HG02759 (cell line): ENCODE results near the gene GPR27.

Experiments
- ATAC-seq: cut with Tn5 transposase; IDR thresholded peaks from one replicate; pipeline ENCODE4 v1.9.1; 2021; ENCODE audit warnings: mild to moderate bottlenecking, moderate library complexity; ENCODE audit not compliant: unreplicated experiment

The GPR27 gene

DNA sequence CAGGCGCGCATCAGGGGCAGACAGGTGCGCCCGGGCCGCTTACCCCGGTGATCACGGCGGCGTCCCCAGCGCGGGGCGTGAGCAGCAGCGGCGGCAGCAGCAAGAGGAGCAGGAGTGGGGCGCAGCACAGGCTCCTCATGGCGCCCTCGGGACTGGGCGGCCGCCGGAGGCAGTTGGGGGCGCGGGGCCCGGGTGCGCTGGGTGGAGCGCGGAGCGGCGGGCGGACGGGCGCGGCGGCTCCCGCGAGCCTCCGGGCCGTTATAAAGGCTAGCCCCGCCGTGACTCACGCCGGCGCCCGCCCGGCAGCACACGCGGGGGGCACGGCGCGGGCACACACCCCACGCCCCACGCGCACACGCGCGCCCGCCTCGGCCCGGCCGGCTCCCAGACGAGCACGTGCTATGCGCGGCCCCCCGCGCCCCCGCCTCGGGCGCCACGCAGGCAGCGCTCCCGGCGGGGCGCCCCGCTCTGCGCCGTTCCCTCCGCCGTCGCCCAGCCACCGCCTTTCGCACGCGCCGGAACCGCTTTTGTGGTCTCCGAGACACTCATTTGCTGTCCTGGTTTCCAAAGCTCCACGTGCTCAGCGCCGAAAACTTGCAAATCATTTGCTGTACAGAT, 31.4 kb downstream of the GPR27 start, which contains the start of gene PROK2:
Gene PROK2 (minus strand): TSS at position 235 of the 618 bp plus-strand sequence. CDS start 96 bp downstream, at position 139.
- no peak for ATAC-seq

DNA sequence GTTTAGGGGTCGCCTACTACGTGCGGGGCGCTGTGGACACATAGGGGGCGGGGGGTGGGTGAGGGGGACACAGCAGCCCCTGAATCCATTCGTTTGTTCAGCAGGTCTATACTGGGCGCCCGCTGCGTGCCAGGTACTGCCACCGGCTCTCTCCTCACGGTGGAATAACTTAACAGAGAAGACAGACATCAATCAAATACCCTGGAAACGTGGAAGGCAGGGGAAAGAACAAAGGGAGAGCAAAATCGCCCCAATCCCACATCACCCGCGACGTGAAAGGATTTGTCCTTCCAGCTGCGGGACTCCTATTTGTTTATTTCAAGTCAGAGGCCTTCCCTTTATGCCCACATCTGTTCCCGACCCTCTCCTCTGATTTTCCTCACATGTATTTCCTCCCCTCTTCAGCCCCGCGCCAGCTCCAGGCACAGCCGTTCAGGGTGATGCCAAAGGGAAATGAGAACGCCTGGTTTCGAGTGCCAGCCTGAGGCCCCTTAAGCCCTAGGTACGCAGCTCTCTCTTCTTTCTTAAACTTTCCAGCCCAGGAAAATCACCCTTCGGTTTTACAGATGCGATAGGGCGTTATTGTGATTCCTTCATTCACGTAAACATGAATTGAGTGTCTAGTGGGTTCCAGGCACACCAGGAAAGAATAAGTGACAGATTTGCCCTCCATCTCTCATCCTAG, 32.0 kb downstream of the GPR27 start:
- no peak for ATAC-seq

DNA sequence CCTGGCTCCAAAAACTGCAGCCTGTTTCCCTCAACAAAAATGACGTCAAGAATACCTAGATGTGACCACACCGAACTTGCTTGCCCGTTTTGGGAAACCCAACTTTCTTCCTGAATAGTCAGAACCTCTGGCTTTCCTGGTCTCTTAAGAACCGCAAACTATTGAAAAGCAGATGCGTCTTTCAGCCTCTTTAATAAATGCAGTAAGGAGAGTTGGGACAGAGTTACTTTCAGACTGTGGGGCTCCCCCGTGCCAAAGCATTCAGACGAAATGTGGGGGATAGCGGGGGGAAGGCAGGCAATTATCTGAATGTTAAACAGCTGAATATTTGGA, 32.5 kb downstream of the GPR27 start:
- ATAC-seq: no peak

DNA sequence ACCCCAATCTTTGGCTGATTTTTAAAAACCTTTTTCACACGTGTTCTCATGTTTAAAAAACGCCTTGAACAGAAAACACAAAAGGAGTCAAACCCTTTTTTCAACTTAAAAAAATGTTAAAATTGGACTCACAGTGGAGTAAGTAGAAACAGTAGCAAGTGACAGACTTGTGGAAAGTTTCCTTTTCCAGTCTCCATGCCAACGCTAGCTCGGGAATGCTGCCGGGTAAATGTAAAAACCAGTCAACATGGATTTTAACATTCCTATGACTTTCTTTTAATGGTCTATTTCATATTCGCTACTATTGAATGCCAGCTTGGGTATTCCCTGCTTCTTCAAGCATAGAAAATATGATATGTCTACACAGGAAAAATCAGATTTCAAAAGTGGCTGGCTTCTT, 32.9 kb downstream of the GPR27 start:
- ATAC-seq: no peak

DNA sequence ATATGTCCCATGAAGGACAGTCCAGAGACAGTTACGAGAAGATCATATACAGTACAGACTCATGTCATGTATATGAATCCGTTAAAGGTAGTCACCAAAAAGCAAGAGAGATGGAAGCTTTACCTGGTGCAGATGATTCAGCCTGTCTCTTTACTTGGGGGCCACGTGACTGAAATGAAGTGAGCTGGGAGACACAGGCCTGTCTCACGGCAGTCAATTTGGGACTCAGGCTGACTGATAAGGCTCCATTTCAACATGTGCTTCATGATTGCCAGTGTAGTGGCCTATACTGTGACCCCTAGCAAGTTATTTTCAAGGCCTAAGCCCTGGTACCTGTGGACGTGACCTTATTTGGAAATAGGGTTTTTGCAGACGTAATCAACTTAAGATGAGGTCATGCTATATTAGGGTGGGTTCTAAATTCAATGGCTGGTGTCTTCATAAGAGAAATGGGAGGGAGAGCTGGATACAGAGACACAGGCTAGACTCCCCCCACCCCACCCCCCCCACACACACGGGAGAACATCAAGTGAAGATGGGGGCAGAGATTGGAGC, 34.3 kb downstream of the GPR27 start:
- ATAC-seq: no peak

DNA sequence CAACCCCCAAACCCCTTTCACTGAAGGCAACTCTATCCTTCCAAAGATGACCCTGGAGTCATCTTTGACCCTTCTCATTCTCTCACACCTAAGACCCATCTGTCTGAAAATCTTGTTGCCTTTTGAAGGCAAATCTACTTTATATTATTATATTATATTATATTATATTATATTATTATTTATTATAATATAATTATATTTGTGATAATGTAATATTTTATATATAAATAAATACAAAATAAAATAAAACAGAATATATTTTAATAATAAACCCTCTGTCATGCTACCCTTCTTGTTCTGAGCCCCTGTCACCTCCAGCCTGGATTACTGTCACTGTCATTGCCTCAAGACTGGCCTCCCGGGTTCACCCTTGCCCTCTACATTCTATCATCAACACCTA, 36.3 kb downstream of the GPR27 start:
- no peak for ATAC-seq

DNA sequence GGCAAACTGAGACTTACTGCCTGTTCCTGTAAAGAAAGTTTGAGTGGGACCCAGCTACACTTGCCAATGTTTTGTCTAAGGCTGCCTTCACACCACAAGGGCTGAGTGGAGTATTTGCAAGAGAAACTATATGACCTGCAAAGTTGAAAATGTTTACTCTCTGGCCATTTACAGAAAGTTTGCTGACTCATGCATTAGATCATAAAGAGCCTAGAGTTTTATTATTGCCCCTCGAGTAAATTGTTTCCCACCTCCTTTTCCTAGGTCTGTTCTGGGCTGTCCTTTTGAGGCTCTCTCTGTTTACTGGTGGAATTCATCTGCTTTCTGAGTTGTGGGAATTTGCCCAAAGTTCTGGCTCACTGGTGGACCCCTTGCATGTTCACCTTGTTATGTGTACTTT, 38.0 kb downstream of the GPR27 start:
- ATAC-seq: no peak

DNA sequence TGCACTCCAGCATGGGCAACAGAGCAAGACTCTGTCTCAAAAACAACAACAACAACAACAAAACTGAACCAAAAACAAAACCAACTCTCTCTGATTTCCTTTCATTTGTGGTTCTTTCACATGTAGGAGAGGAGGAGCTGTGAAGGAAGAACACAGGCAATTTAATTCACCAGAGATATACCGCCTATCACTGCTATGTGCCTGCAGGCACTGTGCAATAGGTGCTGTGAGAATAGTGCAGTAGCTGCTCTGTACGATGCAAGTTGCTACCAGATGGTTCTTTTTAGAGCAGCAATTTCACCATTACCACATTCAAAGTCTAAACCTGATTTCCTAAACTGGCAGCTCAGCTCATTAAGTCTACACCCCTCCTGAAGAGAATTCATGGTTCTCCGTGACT, 42.6 kb downstream of the GPR27 start:
- ATAC-seq: no peak

DNA sequence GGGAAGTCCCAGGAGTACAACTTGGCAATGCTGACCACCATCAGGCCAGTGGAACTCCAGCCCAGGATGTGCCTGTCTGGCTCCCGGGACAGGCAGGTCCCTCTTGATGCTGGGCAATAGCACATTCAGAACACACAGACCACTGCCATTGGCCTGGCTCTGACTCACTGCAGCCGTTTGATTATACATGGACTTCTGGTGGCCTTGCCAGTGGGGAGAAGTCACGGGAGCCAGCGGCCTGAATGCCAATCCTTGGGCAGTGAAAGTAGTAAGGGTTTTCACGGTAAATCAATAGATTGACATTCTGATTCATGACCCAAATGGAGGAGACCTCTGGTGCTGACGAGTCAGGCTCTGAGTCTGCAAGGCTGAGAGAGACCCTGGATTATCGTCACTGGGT, 43.8 kb downstream of the GPR27 start:
- ATAC-seq: no peak

DNA sequence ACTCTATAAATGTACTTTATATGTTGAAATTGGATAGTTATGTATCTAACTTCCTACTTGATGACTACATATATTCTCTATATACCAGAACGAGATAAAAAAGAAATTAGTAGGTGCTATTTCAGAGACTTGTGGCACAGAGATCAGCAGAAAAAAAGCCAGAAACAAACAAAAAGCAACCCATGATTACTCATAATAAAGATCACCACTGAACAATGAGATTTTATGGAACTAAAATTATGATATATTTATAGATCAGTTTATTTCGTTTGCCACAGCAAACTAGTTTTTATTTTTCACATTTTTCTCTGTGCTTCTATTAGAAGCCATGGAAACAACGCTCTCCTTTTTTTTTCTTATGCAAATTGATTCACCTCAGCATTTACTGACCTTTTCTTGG, 46.4 kb downstream of the GPR27 start:
- ATAC-seq: no peak

DNA sequence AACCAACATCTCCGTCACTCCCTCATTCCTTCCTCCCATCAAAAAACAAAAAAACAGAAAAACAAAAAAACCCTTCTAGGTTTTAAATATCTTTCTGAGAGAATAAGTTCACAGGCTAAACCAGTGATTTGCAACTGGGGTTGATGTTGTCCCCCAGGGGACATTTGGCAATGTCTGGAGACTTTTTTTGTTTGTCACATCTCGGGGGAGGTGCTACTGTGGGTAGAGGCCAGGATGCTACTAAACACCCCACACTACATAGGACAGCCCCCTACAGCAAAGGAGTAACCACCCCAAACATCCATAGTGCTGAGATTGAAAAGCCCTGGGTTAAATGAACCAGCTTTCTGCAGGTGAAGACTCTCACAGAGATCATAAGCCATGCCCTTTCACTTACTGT, 48.3 kb downstream of the GPR27 start:
- ATAC-seq: no peak

DNA sequence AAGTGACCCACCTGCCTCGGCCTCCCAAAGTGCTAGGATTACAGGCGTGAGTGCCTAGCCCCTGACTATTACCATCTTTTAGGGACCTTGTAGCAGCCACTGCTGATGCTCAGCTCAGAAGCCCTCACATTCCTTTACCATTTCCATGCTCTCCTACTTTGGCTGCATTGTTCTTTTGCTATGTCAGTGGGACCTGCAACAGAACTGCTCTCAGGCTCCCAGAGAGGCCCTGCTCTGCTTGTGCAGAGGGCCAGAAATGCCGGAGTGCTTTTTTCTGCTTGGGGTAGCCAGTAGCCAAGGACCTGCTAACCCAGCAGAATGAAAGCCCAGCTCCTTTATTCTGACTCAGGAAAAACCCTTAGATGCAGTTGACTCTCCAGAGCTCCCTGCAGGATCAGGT, 49.6 kb downstream of the GPR27 start:
- no peak for ATAC-seq

DNA sequence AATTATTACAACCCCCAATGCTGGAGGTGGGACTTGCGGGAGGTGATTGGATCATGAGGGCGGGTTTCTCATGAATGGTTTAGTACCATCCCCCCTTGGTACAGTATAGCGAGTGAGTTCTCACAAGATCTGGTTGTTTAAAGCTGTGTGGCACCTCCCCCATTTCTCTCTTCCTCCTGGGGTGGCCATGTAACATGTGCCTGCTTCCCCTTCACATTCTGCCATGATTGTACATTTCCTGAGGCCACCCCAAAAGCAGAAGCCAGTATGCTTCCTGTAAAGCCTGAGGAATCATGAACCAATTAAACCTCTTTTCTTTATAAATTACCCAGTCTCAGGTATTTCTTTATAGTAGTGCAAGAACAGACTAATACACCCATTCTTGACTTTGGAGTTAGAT, 51.5 kb downstream of the GPR27 start:
- ATAC-seq: no peak

DNA sequence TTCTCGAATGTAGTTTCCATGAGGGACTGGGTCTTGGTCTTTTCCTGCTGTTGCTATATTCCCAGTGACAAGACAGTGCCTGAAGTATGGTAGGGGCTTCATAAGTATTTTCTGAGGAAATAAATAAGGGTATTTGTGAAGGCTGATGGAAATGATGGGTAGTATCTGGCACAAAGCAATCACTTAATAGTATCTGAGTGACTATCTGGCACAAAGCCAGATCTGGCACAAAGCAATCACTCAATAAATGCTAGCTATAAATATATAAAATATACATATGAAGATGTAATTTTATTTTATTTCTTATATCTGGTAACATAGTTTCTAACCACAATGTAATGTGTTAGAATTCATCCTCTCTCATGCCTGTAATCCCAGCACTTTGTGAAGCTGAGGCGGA, 52.0 kb downstream of the GPR27 start:
- no peak for ATAC-seq
